ENCODE results near the gene CNTN1. TPM values are rescaled to one million over a fixed set of nuclear protein-coding genes. Genes with fewer than 3 reads are reported as not detected.

CNTN1 gene
- polyA plus RNA-seq, 1 donor (not counting 4 experiments of a cell fraction or from before 2014, with no cell fraction given) = 19.0 TPM

DNA sequence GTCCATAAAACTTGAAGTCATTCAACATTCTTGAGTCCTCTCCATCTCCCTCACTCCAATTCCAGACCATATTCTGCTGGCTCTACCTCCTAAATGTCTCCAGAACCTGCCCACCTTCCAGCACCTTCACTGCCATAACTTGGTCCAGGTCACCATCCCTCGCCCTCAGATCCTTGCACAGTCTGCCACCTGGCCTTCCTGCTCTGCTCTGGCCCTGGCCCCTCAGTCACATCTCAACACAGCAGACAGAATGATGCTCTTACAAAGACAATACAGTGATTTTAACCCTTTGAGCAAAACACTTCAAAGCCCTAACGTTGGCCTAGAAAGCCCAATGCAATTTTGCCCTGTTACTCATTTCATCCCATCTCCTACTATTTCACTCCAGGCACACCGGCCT lies 414.1 kb downstream of the CNTN1 start:
- no peak overlapping the region for H2AFZ ChIP-seq (ENCODE audit: control insufficient read depth, low read length)
- H3K9me3 ChIP-seq (ENCODE audit: control insufficient read depth, low read depth, low read length) = no peaks in the 10 kb centered on the region
- no peak overlapping the region for H3K4me3 ChIP-seq (ENCODE audit: control insufficient read depth in 2 of 3, extremely low read depth in 1 of 3, insufficient read depth in 2 of 3, low read depth in 1 of 3, low read length in 3 of 3)
- no peak for TF ChIP-seq EZH2 (IDR thresholded peaks at IDR 0.05; ENCODE audit: low read length)
- TF ChIP-seq, protein P1, sequence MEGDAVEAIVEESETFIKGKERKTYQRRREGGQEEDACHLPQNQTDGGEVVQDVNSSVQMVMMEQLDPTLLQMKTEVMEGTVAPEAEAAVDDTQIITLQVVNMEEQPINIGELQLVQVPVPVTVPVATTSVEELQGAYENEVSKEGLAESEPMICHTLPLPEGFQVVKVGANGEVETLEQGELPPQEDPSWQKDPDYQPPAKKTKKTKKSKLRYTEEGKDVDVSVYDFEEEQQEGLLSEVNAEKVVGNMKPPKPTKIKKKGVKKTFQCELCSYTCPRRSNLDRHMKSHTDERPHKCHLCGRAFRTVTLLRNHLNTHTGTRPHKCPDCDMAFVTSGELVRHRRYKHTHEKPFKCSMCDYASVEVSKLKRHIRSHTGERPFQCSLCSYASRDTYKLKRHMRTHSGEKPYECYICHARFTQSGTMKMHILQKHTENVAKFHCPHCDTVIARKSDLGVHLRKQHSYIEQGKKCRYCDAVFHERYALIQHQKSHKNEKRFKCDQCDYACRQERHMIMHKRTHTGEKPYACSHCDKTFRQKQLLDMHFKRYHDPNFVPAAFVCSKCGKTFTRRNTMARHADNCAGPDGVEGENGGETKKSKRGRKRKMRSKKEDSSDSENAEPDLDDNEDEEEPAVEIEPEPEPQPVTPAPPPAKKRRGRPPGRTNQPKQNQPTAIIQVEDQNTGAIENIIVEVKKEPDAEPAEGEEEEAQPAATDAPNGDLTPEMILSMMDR (optimal IDR thresholded peaks at IDR 0.05 in 1 of 3, IDR thresholded peaks at IDR 0.05 in 1 of 3, conservative IDR thresholded peaks at IDR 0.05 in 1 of 3; ENCODE audit: extremely low read depth in 1 of 3, insufficient read depth in 2 of 3, low read length in 3 of 3) = no peak
- DNase-seq (ENCODE audit: low read depth, low spot score) (no peak), FAIRE-seq (no peak)
- dilution Hi-C loops (cut with MboI; ENCODE audit: extremely low pct_ligation_motif_present, low sequenced_read_pairs) = no loop called here
- H3K27ac ChIP-seq (ENCODE audit: control insufficient read depth, insufficient read depth, low read length) = no peak overlapping the region
- H3K9ac ChIP-seq (ENCODE audit: control insufficient read depth, extremely low read depth, insufficient read depth, low read length) = no peak overlapping the region
- no peaks in the 10 kb centered on the region for H4K20me1 ChIP-seq (ENCODE audit: control insufficient read depth, extremely low read depth, insufficient read depth, low read length)
- H3K36me3 ChIP-seq (ENCODE audit: control insufficient read depth in 2 of 2, extremely low read depth in 1 of 2, insufficient read depth in 2 of 2, low read length in 2 of 2) = no peaks in the 10 kb centered on the region
- no peaks in the 10 kb centered on the region for H3K4me1 ChIP-seq (ENCODE audit: control insufficient read depth, extremely low read depth, insufficient read depth, low read length)
- no peaks in the 10 kb centered on the region for H3K27me3 ChIP-seq (ENCODE audit: control insufficient read depth, extremely low read depth, insufficient read depth, low read length)
- no peaks in the 10 kb centered on the region for H3K79me2 ChIP-seq (ENCODE audit: control insufficient read depth, insufficient read depth, low read length)
- no peaks in the 10 kb centered on the region for H3K9me1 ChIP-seq (ENCODE audit: control insufficient read depth, extremely low read depth, insufficient read depth, low read length)
- no peak overlapping the region for H3K4me2 ChIP-seq (ENCODE audit: control insufficient read depth, extremely low read depth, insufficient read depth, low read depth, low read length)

GRCh38 chr12:41108032-41108431 lies 415.8 kb downstream of the CNTN1 start:
- Histone ChIP-seq H3K79me2 (ENCODE audit: control insufficient read depth, insufficient read depth, low read length) (no peaks in the 10 kb centered on the region), H3K4me1 (ENCODE audit: control insufficient read depth, extremely low read depth, insufficient read depth, low read length) (no peaks in the 10 kb centered on the region), H3K9ac (ENCODE audit: control insufficient read depth, extremely low read depth, insufficient read depth, low read length) (no peak overlapping the region), H3K9me1 (ENCODE audit: control insufficient read depth, extremely low read depth, insufficient read depth, low read length) (no peaks in the 10 kb centered on the region), H3K27me3 (ENCODE audit: control insufficient read depth, extremely low read depth, insufficient read depth, low read length) (no peaks in the 10 kb centered on the region), H3K27ac (ENCODE audit: control insufficient read depth, insufficient read depth, low read length) (no peak overlapping the region), H3K9me3 (ENCODE audit: control insufficient read depth, low read depth, low read length) (no peaks in the 10 kb centered on the region), H3K4me2 (ENCODE audit: control insufficient read depth, extremely low read depth, insufficient read depth, low read depth, low read length) (no peak overlapping the region), H3K4me3 (ENCODE audit: control insufficient read depth in 2 of 3, extremely low read depth in 1 of 3, insufficient read depth in 2 of 3, low read depth in 1 of 3, low read length in 3 of 3) (no peak overlapping the region), H4K20me1 (ENCODE audit: control insufficient read depth, extremely low read depth, insufficient read depth, low read length) (no peaks in the 10 kb centered on the region), H3K36me3 (ENCODE audit: control insufficient read depth in 2 of 2, extremely low read depth in 1 of 2, insufficient read depth in 2 of 2, low read length in 2 of 2) (no peaks in the 10 kb centered on the region), H2AFZ (ENCODE audit: control insufficient read depth, low read length) (no peak overlapping the region)
- DNase-seq (ENCODE audit: low read depth, low spot score) = no peak
- no peak for FAIRE-seq
- TF ChIP-seq, protein P1 (optimal IDR thresholded peaks at IDR 0.05 in 1 of 3, IDR thresholded peaks at IDR 0.05 in 1 of 3, conservative IDR thresholded peaks at IDR 0.05 in 1 of 3; ENCODE audit: extremely low read depth in 1 of 3, insufficient read depth in 2 of 3, low read length in 3 of 3) = no peak
- no peak for TF ChIP-seq EZH2 (IDR thresholded peaks at IDR 0.05; ENCODE audit: low read length)
- dilution Hi-C loops (cut with MboI; ENCODE audit: extremely low pct_ligation_motif_present, low sequenced_read_pairs) = no loop called here

Data from keratinocyte (primary cell).